ENCODE data around the gene LRRC4. TPM values are rescaled to one million over a fixed set of nuclear protein-coding genes. Genes with fewer than 3 reads are reported as not detected.

The LRRC4 gene
- total RNA-seq, 1 experiment from 2014 or later = not detected

DNA sequence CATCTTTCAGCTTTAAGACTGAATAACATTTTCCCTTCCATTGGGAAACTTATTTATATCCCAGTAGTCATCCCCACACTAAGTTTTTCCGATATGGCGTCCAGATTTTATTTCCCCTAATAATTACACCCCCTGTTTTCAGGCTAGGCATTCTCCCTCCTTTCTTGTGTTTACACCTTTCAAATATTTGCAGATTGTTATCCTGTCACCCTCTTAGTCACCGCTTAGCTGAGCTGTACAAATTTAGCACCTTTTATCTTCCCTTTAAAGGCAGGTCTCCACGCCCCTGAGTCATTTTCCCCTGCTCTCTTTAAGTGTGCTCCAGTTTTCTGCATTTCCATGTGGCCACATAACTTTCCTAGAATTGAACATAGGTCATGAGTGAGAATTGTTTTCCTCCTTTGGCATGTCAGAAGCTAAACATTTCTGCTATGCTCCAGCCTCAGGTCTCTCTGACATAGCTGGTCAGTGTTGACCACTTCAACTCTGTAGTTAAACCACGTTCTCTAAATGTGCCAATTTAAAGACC is 47.4 kb downstream of the LRRC4 start:
- no peak for DNase-seq (ENCODE audit: extremely low read depth, low read depth)

DNA sequence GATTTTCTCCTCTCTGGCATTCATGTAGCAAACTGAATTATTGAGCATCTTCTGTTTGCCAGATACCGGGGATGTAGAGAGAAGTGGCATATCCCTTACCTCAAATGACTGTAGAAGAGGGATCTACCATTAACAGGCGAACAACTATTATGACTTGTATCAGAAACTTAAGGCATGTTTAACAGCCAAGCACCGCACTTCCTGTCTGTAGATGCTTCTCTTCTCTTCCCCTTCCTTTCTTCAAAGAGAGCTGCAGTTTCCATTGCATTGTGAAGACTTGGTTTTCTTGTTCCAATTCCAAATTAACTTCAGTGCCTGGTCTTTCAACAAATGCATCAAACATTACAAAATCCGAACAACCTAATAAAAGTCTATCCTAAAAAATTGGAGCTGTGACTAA is 49.3 kb downstream of the LRRC4 start:
- DNase-seq (ENCODE audit: extremely low read depth, low read depth) = no peak

DNA sequence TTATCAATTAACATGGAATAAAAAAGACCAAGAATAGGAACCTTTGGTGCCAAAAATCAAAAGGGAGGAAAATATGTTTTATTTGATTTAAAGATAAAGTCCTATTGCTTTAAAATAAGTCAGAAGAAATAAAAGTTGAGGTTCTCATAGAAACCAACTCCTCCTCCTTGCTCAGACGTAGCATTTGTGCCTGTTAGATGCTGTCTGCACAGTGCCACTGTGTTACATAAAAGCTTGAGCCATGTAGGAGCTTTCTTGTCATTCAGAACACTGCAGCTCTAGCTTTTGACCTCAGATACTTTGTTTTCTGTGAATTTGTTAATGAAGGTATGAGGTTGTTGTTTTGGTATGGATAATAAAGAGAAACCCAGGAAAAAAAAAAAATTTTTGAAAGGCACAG is 50.3 kb downstream of the LRRC4 start:
- DNase-seq (ENCODE audit: extremely low read depth, low read depth) = no peak

DNA sequence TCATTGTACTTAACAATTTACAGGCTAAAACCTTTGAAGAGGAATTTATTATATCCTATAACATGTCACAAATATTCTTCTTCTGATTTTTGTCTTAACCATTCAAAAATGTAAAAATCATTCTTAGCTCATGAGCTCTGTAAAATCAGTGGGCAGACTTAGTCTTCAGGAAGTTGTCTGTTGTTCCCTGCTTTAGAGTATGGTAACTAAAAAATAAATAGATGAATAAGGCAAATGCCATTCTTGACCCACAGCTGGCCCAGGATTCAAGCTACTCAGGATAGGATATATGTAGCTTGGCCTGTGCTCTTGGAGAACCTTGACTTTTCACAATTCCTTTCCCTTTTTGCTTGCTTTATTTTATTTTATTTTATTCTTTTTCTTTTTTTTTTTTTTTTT is 51.5 kb downstream of the LRRC4 start:
- no peak for DNase-seq (ENCODE audit: extremely low read depth, low read depth)

DNA sequence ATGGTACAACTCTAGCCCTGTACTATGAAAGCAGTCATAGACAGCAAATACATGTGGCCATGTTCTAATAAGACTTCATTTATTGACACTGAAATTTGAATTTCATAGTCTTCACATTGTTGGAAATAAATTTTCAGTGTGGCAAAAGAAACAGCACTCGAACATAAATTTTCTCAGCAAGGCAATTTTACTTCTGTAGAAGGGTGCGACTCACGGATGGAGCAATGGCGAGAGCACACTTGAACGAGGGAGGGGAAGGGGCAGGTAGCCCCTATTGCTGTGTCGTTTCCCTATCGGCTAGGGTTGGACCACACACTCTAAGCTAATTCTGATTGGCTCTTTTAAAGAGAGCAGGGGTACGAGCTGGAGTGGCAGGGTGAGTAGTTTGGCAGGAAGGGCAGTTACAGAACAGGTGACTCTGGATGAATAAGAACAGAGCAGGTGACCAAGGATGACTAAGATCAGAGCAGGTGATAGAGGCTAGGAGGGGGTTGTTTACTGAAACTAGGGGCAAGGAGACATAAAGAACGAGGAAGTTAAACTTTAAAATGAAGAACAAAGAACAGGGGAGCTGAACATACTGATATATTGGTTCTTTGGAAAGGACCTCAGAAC is 52.0 kb downstream of the LRRC4 start:
- DNase-seq (ENCODE audit: extremely low read depth, low read depth) = no peak

DNA sequence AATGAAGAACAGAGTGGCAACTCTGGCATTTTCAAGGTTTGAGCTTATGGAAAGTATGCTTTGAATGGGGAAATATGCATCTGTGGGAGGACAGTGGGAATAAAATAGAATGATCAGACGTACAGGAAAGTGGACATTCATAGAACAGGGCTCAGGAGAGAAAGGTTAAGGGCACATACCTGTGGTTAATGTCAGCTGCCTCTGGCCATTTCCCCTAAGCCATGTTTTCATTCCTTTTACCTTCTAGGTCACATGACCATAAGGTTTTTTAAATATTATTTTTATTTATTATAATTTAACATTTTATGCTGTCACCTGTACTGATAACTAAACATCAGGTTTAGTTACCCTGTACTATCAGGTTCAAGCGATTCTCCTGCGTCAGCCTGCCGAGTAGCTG is 52.8 kb downstream of the LRRC4 start:
- DNase-seq (ENCODE audit: extremely low read depth, low read depth) = no peak

Other genes with a start within 250 kb of the LRRC4 start
- not detected in 2 replicates for gene LEP, start 209.8 kb upstream of the LRRC4 start, total RNA-seq (2014; rRNA removed; shearing (Covaris generic))

All from NCI-H460 (cell line).